Ureter (tissue), 1 donor: ENCODE data around the gene APOBEC2. TPM values are rescaled to one million over a fixed set of nuclear protein-coding genes. Genes with fewer than 3 reads are reported as not detected.

ENCODE experiments used
- DNase-seq: peaks from one replicate; pipeline ENCODE4 v3.0.0-alpha.2; 2020; ENCODE audit warnings: low spot score
- total RNA-seq: library from RNA; stranded (reverse); gene quantifications from one replicate; pipeline ENCODE4 v1.2.4, GENCODE V29; 2023
- donor health status: DM: yes; HTN: yes; CAD: no.

Gene APOBEC2
- total RNA-seq, 1 donor from 2014 or later = 0.57 TPM

DNA sequence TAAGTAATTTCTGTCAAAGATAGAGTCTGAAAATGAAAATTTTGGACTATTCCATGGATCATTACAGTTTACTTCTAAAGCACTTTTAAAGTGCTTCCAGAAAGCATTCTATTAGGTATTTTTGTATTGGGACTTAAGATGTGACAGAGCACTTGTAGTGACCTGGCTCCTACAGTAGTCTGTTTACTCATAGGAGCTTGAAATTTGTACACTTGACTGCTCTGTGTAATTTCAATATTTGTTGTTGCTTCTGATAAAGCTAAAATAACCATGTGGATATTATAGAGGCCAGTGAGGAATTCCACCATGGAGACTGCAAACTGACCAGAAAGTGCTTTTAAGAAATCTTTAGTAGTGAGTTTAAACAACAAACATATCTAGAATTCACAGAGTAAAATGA lies 30.1 kb downstream of the APOBEC2 start:
- no peak for DNase-seq

DNA sequence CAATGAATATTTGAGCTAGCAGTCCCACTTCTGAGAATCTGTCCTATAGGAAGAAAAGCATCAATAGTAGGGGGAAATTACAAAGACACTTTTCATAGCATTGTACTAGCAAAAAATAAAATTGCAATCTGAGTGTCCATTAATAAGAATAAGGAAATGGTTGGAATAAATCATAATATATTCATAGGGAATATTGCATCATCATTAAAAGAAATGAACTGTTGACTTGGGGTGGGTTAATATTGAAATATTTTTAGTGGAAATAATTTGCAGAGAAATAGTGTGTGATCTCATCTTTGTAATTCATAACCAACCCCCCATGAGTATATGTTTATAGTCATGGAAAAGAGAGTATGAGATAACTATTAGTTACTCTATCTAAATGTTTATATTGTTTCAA lies 32.2 kb downstream of the APOBEC2 start:
- no peak for DNase-seq

DNA sequence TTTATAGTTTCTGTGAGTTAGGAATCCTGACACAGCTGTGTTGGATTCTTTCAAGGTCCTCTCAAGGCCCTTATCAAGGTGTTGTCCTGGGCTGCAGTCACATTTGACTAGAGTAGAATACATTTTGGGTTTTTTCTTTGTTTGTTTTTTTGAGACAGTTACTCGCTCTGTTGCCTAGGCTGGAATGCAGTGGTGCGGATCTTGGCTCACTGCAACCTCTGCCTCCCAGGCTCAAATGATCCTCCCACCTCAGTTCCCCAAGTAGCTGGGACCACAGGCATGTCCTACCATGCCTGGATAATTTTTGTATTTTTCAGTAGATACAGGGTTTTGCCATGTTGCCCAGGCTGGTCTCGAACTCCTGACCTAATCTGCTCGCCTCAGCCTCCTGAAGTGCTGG lies 35.4 kb downstream of the APOBEC2 start:
- DNase-seq = no peak

DNA sequence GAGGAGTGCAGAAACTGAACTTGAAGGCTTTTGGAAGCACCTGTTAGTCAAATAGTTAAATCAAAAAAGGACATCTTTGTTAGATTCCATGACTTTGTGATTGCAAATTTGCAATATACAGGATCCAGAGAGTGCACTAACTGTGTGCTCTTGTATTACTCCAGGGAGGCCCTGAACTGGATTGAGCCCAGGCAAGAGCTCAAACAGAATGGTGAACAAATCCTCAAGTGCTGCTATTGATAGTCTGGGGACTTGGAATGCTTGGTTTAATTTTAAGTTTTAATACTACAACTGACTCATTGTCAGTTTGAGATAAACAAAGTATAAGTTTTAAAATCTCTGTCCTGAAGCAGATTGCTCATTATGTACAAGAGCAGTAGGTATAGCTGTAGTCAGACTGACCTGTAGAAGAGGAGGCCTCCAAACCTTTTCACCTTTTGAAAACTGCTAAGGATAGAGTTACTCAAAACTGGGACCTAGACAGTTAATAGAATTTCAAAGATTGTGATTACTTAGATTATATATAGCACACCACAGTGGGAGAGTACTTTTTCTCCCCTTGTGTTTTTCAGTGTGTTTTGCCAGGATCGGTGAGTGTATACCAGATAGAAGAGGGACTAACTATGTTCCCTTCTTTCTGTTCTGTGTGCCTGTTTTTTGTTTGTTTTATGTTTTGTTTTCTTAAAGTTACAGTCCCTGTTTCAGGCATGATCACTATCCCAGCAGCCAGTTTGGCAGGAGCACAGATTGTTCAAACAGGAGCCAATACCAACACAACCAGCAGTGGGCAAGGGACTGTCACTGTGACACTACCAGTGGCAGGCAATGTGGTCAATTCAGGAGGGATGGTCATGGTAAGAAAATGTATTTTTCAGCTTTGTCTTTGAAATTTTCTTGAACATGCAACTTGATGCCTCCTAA lies 38.1 kb downstream of the APOBEC2 start:
- DNase-seq = no peak

DNA sequence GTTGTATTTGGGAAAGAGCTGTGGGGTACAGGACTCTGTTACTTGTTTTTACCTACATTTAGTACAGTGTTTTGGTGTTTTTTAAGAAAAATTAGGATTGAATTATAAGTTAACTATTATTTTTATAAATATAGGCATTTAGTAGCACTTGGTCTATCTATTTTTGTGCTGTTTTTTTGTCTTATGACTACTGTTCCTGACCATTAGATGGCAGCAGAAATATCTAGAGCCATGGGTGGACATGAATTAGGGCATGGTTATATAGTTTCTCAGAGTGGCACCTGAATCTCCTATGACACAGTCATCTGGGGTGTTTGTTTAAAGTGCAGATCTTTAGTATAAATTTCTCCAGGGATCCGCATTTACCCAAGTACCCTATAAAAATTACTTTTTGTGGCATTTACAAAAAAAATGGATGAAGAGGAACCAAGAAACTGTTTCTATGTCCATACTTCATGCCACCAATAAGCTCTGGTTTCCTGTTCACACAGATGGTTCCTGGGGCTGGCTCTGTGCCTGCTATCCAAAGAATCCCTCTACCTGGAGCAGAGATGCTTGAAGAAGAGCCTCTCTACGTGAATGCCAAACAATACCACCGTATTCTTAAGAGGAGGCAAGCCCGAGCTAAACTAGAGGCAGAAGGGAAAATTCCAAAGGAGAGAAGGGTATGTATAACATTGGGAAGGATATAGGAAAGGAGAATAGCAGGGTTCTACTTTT lies 39.6 kb downstream of the APOBEC2 start:
- DNase-seq = no peak

DNA sequence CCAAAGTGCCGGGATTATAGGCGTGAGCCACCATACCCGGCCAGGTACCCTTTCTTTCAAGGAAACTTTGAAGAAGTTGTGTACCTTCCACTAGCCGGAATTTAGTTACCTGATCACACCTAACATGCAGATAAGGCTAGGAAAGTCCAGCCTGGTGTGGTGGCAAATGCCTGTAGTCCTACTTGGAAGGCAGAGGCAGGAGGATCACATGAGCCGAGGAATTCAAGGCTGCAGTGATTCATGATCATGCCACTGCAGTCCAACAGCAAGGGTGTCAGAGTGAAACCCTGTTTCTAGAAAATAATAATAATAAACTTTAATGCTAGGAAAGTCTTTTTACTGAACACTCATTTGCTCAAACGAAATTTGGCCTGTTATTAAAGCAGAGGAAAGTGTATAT lies 40.7 kb downstream of the APOBEC2 start:
- no peak for DNase-seq

DNA sequence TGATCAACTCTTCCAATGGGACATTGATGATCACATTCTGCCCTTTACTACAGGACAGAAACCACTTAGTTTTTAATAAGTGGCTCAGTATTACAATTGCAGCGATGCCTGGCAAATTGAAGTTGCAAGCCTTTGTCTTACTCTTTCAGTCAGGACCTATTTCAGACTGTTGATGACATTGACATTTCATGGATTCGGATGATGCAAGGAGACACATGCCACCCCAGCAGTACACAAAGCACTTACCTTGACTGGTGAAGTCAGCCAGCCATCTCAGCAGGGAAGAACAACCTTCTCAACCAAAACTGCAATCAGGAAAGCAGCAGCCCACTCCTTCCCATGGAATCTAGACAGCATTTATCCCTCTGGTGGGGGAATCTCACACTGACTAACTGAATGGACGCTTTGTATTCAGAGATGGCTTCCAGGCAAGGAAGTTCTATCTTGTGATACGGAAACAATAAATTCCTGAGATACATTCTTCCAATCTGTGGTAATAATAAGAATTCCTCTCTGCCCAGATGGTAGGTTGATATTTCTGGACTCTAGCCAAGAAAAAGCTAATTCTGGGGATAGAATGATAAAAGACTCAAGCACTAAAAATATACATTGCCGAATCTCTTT lies 44.6 kb downstream of the APOBEC2 start:
- no peak for DNase-seq

DNA sequence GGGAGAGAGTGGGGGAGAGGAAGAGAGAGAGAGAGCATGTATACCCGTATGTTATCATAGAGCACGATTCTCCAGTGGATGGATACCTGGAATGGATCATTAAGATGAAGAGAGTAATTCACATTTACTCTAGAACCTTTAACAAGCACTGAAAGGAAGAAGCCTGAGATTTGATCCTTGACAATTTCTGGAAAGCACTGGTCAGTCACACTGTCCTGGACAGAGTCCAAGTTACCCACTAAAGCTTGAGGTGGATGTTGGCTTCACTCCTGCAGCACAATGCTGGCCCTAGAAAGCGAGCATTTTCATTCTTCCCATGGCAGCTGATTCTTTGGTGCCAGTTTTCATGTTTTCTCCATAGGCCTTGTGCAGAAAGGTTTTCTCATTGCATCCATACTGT lies 45.4 kb downstream of the APOBEC2 start:
- DNase-seq = no peak

DNA sequence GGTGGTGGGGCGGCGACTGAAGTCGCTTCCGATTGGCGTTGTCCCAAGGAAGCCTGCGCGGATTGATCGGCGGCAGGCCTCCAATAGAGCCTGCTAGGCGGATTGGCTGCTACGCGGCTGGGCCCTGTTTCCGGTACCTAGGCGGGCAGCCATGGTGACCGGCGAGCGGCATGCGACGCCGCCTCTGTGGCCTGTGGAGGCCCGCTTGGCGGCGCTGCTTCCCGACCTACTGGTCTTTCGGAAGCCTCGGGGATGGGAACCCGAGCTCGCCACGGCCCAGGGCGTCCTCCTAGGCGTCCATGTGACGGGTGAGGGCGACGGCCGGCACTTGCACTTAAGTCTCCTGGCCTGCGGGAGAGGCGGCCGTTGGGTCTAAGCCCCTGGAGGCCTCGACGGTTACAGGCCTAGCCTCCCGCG lies 47.9 kb downstream of the APOBEC2 start:
- DNase-seq = no peak

DNA sequence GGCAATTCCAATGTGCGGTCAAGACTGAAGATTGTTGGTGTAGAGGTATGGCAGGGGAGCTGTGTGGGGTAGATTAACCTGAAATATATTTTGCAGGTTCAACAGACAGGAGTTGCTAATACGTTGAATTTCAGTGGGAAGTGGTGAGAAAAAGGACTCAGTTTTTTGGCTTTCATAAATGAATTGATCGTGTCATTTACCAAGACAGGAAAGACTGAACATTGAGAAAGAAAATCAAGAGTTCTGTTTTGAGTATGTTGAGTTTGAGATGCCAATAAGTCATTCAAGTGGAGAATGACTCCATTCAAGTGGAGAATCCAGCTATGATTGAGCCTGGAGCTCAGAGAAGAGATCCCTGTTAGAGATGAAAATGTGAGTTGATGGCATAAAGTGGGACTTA lies 50.8 kb downstream of the APOBEC2 start:
- no peak for DNase-seq

DNA sequence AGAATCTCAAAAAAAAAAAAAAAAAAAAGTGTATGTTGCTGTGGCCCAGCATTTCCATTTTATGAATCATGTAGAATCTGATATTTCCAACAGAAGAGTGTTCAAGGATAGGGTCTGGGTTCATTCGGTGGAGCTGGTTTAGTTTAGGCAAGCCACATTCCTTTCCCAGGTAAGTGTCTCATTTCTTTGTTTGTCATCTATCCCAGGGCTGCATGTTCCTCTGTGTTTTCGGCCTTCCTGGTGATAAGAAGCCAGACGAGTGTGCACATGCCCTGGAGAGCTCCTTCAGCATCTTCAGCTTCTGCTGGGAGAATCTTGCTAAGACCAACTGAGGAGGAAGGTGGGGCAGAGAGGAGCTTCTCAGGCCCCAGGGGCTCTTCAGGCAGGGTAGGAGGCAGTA lies 58.0 kb downstream of the APOBEC2 start:
- no peak for DNase-seq

Other genes starting within 250 kb of the APOBEC2 start
- 1.6 TPM for gene UNC5CL, start 14.0 kb upstream of the APOBEC2 start, total RNA-seq
- gene TSPO2, start 10.7 kb upstream of the APOBEC2 start, total RNA-seq = not detected
- gene OARD1, start 19.2 kb downstream of the APOBEC2 start, total RNA-seq = 24.1 TPM
- 33.2 TPM for gene NFYA, start 19.8 kb downstream of the APOBEC2 start, total RNA-seq
- 0.86 TPM for gene TREML1, start 101.1 kb downstream of the APOBEC2 start, total RNA-seq
- 9.4 TPM for gene TREM2, start 109.9 kb downstream of the APOBEC2 start, total RNA-seq
- 0.16 TPM for gene TREML2, start 147.9 kb downstream of the APOBEC2 start, total RNA-seq
- not detected for gene TREML4, start 175.1 kb downstream of the APOBEC2 start, total RNA-seq
- 2.2 TPM for gene TREM1, start 233.5 kb downstream of the APOBEC2 start, total RNA-seq